ENCODE data around the gene ZNF84. TPM values are rescaled to one million over a fixed set of nuclear protein-coding genes. Genes with fewer than 3 reads are reported as not detected.

Gene ZNF84
- 10 to 100 TPM; 21.5 to 24.1 TPM for total RNA-seq

DNA sequence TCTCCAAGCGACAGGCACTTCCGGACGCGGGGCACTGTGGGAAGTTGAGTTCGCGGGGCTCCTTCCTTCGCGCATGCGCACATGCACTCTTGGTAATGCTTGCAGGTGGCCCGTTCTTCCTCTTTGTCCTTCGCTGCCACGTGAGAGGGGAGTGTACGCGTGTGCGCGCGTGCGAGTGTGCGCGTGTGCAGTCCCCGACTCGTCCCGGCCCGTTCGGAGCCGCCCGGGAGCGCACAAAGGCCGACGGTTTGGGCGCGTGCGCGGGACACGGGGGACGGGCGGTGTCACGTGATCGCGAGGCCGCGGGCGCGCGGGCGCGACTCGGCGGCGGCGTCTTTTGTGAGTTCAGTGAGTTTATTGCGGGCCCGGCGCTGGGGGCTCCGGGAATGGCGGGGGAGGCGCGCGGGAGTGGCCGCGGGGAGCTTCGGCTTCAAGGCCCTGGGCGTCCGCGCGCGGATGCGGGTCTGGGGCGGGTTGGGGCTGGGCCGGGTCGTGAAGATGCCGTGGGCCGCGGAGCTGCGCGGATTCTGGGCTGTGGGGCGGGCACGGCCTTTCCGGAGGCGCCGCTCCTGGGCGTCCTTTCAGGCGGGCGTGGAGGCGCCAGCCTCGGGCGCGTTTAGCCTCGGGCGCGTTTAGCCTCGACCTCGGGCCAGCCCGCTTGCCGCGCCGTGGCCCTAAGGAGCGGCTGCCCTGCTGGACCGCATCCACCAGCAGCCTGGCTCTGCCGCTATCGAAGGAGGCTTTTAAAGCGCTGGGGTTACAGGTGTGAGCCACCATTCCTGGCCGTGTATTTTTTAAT lies at the start of gene ZNF84:
ZNF84 (plus strand) TSS at position 303 of the 799 bp plus-strand sequence. CDS start 3,959 bp downstream, outside the sequence.
- CTCF ChIA-PET = interaction anchor here (1.1 kb wide), 1 partner anchor 45 kb away, joined by 3 read pairs; no protein-coding TSS in a partner anchor
- Mint-ChIP-seq H3K27me3 (no peaks in the 10 kb centered on the region), H3K4me3 (peak within 1 kb of the TSS; percentile 85), H3K4me1 (peaks cover 10% of the 10 kb centered on the region), H3K9me3 (ENCODE audit: low read depth) (peaks cover 44% of the 10 kb centered on the region), H3K36me3 (ENCODE audit: low read depth) (peaks cover 56% of the 10 kb centered on the region), H3K27ac (peak within 1 kb of the TSS; percentile 94)
- ATAC-seq = peak; percentile 97
- DNase-seq = peak; percentile 98
- POLR2A ChIA-PET = interaction anchor here (0.6 to 1.8 kb wide), 2 partner anchors 43 to 155 kb away, joined by 3 to 7 read pairs; no protein-coding TSS in a partner anchor
- intact Hi-C loops (cut with DNase I, micrococcal nuclease) = loop anchor here (1.0 to 2.0 kb wide), 10 partner anchors 43 to 327 kb away; partner anchors contain the start of genes ZNF10 (in 2 of the 2), ZNF140 (in 2 of the 2), ZNF26 (in 2 of the 2) and ZNF891 (in 2 of the 2)

DNA sequence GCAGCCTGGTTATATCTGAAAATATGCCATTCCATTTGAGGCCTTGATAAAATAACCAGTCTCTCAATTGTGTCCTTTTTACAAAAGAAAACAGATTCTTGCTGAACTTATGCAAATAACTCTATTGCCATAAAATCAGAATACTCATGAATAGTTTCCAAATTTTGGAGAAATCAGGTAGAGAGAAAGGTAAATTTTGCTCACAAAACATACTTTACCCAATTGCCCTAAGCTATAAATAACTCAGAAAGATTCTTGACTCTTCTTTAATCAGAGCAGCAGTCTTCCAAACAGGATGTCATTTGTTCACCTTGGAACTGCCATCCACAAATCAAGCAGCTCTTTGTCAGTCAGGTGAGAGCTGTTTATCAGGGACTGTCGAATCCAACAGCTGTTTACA lies 38.6 kb upstream of the ZNF84 start:
- ATAC-seq (no peak), DNase-seq (no peak)
- H3K27ac Mint-ChIP-seq = no peak overlapping the region
- ChIA-PET CTCF (interaction anchor here (1.2 kb wide), 1 partner anchor 15 kb away, joined by 4 read pairs; no protein-coding TSS in a partner anchor), POLR2A (no interaction called here)
- peaks cover 85% of the 10 kb centered on the region for H3K36me3 Mint-ChIP-seq (ENCODE audit: low read depth)
- H3K27me3 Mint-ChIP-seq = no peaks in the 10 kb centered on the region
- peaks cover 58% of the 10 kb centered on the region for H3K9me3 Mint-ChIP-seq (ENCODE audit: low read depth)
- intact Hi-C loops (cut with DNase I, micrococcal nuclease) = no loop called here
- H3K4me1 Mint-ChIP-seq = peaks cover 5% of the 10 kb centered on the region
- no peak overlapping the region for H3K4me3 Mint-ChIP-seq

DNA sequence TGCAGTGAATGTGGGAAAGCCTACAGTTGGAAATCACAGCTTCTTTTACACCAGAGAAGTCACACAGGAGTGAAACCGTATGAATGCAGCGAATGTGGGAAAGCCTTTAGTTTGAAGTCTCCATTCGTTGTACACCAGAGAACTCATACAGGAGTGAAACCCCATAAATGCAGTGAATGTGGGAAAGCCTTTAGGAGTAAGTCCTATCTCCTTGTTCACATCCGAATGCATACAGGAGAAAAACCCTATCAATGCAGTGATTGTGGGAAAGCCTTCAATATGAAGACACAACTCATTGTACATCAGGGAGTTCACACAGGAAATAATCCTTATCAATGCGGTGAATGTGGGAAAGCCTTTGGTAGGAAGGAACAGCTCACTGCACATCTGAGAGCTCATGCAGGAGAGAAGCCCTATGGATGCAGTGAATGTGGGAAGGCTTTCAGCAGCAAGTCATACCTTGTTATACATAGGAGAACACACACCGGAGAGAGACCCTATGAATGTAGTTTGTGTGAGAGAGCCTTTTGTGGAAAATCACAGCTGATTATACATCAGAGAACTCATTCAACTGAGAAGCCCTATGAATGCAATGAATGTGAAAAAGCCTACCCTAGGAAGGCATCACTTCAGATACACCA lies 26.5 kb upstream of the ZNF84 start:
- ChIA-PET CTCF (interaction anchor here (1.9 kb wide), 1 partner anchor 22 kb away, joined by 4 read pairs; no protein-coding TSS in a partner anchor), POLR2A (interaction anchor here (1.5 kb wide), 1 partner anchor 119 kb away, joined by 4 read pairs; the partner anchor contains the start of gene ZNF891)
- peaks cover 56% of the 10 kb centered on the region for H3K9me3 Mint-ChIP-seq (ENCODE audit: low read depth)
- H3K27ac Mint-ChIP-seq = no peak overlapping the region
- ATAC-seq (no peak), DNase-seq (no peak)
- no peaks in the 10 kb centered on the region for H3K27me3 Mint-ChIP-seq
- intact Hi-C loops (cut with DNase I, micrococcal nuclease) = loop anchor here in 1 of 2 experiments (5.0 kb wide), 1 partner anchor 83 kb away; no protein-coding TSS in a partner anchor
- no peaks in the 10 kb centered on the region for H3K4me1 Mint-ChIP-seq
- peaks cover 94% of the 10 kb centered on the region for H3K36me3 Mint-ChIP-seq (ENCODE audit: low read depth)
- no peak overlapping the region for H3K4me3 Mint-ChIP-seq

DNA sequence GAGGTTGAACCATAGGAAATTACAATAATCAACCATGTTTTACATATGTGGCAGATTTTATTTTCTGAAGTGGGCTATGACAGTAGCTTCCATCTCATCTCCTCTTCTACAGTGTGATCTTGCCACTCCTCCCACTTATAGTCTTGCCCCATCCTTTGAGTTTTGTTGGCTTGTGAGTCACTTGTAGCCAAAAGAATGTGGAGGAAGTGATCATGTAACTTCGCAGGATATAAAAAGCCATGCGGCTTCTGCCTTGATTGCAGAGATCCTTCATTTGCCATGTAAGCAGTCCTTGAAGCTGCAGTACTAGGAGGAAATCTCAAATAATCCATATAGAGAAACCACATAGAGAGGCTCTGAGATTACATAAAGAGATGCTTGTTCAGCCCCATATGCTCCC lies 13.7 kb upstream of the ZNF84 start:
- DNase-seq (no peak), ATAC-seq (no peak)
- Mint-ChIP-seq H3K36me3 (ENCODE audit: low read depth) (peaks cover 22% of the 10 kb centered on the region), H3K27me3 (no peaks in the 10 kb centered on the region), H3K4me1 (no peaks in the 10 kb centered on the region), H3K9me3 (ENCODE audit: low read depth) (peaks cover 53% of the 10 kb centered on the region), H3K4me3 (no peak overlapping the region), H3K27ac (no peak overlapping the region)
- intact Hi-C loops (cut with DNase I, micrococcal nuclease) = no loop called here
- POLR2A ChIA-PET = no interaction called here
- CTCF ChIA-PET = no interaction called here

DNA sequence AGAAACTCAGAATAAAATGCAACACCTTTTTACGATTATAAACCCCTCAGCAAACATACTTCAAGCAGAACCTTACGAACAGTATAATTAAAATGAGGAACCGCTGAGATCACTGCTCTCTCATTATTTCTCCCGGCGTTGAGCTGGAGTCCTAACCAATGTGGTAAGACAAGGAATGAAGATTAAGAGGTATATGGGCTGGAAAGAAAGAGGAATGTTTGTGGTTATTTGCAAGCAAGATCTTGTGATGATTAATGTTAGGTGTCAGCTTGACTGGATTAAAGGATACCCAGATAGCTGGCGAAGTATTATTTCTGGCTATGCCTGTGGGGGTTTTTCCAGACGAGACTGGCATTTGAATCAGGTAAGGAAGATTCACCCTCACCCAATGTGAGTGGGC lies 10.3 kb upstream of the ZNF84 start:
- H3K36me3 Mint-ChIP-seq (ENCODE audit: low read depth) = peaks cover 2% of the 10 kb centered on the region
- peaks cover 52% of the 10 kb centered on the region for H3K9me3 Mint-ChIP-seq (ENCODE audit: low read depth)
- ATAC-seq (no peak), DNase-seq (no peak)
- CTCF ChIA-PET = no interaction called here
- POLR2A ChIA-PET = no interaction called here
- intact Hi-C loops (cut with DNase I, micrococcal nuclease) = no loop called here
- H3K4me1 Mint-ChIP-seq = no peaks in the 10 kb centered on the region
- no peak overlapping the region for H3K4me3 Mint-ChIP-seq
- no peak overlapping the region for H3K27ac Mint-ChIP-seq
- H3K27me3 Mint-ChIP-seq = no peaks in the 10 kb centered on the region

DNA sequence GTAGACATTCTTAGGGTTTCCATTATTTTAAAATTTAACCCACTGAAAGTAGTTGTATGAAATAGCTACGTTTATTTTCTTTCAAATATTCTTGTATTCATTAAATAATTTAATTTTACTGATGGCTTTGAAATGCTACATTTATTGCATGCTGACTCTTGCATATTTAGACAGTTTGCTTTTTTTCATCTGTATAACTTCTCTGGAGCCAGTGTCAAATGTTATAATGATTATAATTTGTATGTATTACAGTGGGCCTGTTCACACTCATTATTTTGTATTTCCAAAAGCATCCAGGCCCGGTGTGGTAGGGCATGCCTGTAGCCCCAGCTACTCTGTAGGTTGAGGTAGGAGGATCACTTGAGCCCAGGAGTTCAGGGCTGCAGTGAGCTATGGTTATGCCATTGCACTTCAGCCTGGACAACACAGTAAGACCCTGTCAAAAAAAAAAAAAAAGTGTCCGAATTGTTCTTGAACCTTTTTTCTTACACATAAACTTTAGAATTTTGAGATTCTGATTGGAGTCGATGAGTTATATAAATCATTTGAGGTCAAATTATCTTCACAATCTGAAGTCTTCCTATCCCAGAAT lies 905 bp downstream of the ZNF84 start:
- H3K9me3 Mint-ChIP-seq (ENCODE audit: low read depth) = peaks cover 48% of the 10 kb centered on the region

DNA sequence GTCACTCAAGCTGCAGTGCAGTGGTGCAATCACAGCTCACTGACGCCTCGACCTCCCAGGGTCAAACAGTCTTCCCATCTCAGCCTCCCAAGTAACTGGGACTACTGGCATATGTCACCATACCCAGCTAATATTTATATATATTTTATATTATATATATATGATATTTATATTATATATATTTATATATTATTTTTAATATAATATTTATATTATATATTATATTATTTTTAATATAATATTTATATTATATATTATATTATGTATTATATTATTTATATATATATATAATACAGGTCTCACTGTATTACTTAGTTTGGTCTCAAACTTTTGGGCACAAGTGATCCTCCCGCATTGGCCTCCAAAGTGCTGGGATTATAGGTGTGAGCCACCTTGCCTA lies 9.4 kb downstream of the ZNF84 start:
- Mint-ChIP-seq H3K27me3 (no peaks in the 10 kb centered on the region), H3K4me1 (no peaks in the 10 kb centered on the region), H3K27ac (no peak overlapping the region), H3K36me3 (ENCODE audit: low read depth) (peaks cover 97% of the 10 kb centered on the region), H3K4me3 (no peak overlapping the region), H3K9me3 (ENCODE audit: low read depth) (peaks cover 64% of the 10 kb centered on the region)
- intact Hi-C loops (cut with DNase I, micrococcal nuclease) = no loop called here
- ChIA-PET CTCF (no interaction called here), POLR2A (no interaction called here)
- DNase-seq (no peak), ATAC-seq (no peak)

More for the DNA sequence above, 905 bp downstream of the ZNF84 start:
- Mint-ChIP-seq H3K36me3 (ENCODE audit: low read depth) (peaks cover 64% of the 10 kb centered on the region), H3K4me3 (peak overlapping the region; percentile 85), H3K27ac (peak overlapping the region; percentile 94), H3K27me3 (no peaks in the 10 kb centered on the region), H3K4me1 (peaks cover 10% of the 10 kb centered on the region)
- ATAC-seq (no peak), DNase-seq (no peak)
- POLR2A ChIA-PET = interaction anchor here (0.7 to 1.8 kb wide), 2 partner anchors 42 to 758 kb away, joined by 3 to 7 read pairs; no protein-coding TSS in a partner anchor
- intact Hi-C loops (cut with DNase I, micrococcal nuclease) = no loop called here
- CTCF ChIA-PET = interaction anchor here (0.7 to 1.1 kb wide), 4 partner anchors 8 to 213 kb away, joined by 3 read pairs; no protein-coding TSS in a partner anchor

DNA sequence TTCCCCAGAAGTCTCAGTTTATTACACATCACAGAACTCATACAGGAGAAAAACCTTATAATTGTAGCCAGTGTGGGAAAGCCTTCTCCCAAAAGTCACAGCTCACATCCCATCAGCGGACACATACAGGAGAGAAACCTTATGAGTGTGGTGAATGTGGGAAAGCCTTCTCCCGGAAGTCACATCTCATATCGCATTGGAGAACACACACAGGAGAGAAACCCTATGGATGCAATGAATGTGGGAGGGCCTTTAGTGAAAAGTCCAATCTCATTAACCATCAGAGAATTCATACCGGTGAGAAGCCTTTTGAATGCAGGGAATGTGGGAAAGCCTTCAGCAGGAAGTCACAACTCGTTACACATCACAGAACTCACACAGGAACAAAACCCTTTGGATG lies 20.1 kb downstream of the ZNF84 start:
- Mint-ChIP-seq H3K36me3 (ENCODE audit: low read depth) (peaks cover 67% of the 10 kb centered on the region), H3K4me1 (no peaks in the 10 kb centered on the region), H3K4me3 (peak overlapping the region; percentile 23), H3K27ac (no peak overlapping the region), H3K9me3 (ENCODE audit: low read depth) (peaks cover 57% of the 10 kb centered on the region), H3K27me3 (no peaks in the 10 kb centered on the region)
- no peak for DNase-seq
- ChIA-PET POLR2A (no interaction called here), CTCF (interaction anchor here (1.0 to 1.4 kb wide), 2 partner anchors 11 to 49 kb away, joined by 3 to 5 read pairs; no protein-coding TSS in a partner anchor)
- intact Hi-C loops (cut with DNase I, micrococcal nuclease) = loop anchor here in 1 of 2 experiments (5.0 kb wide), 3 partner anchors 50 to 130 kb away; no protein-coding TSS in a partner anchor
- no peak for ATAC-seq

DNA sequence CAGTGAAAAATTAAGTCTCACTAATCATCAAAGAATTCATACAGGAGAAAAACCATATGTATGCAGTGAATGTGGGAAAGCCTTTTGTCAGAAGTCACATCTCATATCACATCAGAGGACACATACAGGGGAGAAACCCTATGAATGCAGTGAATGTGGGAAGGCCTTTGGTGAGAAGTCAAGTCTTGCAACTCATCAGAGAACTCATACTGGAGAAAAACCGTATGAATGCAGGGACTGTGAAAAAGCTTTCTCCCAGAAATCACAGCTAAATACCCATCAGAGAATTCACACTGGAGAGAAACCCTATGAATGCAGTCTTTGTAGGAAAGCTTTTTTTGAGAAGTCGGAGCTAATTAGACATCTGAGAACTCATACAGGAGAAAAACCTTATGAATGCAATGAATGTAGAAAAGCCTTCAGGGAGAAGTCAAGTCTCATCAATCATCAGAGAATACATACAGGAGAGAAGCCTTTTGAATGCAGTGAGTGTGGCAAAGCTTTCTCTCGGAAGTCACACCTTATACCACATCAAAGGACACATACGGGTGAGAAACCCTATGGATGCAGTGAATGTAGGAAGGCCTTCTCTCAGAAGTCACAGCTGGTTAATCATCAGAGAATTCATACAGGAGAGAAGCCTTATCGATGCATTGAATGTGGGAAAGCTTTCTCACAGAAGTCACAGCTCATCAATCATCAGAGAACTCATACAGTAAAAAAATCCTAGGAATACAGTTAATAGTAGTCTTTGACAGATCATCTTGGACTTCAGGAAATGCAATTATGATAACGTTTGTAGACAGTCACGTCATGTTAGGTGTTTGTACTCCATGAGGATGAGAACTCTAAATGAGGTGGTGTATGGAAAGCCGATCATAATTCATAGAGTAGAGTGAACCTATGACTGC lies 21.1 kb downstream of the ZNF84 start:
- H3K4me1 Mint-ChIP-seq = no peaks in the 10 kb centered on the region
- no peaks in the 10 kb centered on the region for H3K27me3 Mint-ChIP-seq
- intact Hi-C loops (cut with DNase I, micrococcal nuclease) = loop anchor here in 1 of 2 experiments (5.0 kb wide), 3 partner anchors 49 to 131 kb away; no protein-coding TSS in a partner anchor
- peaks cover 66% of the 10 kb centered on the region for H3K36me3 Mint-ChIP-seq (ENCODE audit: low read depth)
- no peak overlapping the region for H3K4me3 Mint-ChIP-seq
- H3K27ac Mint-ChIP-seq = no peak overlapping the region
- CTCF ChIA-PET = interaction anchor here (0.8 to 1.0 kb wide), 2 partner anchors 48 to 144 kb away, joined by 3 read pairs; no protein-coding TSS in a partner anchor
- H3K9me3 Mint-ChIP-seq (ENCODE audit: low read depth) = peaks cover 60% of the 10 kb centered on the region
- POLR2A ChIA-PET = no interaction called here
- ATAC-seq (no peak), DNase-seq (no peak)

DNA sequence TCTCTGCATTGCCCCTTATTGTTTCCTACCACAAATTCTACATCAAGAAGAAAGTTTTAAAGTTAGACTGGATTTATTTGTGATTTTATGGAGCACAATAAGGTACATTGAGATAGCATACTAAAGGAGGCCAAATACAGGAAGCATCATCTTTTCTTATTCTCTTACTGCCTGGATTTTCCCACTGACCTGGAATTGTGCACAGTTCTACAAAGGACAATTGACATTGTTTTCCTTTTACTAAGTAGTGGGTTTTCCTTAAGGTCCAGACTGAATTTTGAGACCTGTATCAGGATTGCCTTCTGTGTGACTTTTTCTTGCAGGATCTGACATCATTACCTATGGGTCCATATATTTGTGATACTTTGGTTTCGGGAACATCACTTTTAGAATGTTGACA lies 24.6 kb downstream of the ZNF84 start:
- H3K4me1 Mint-ChIP-seq = no peaks in the 10 kb centered on the region
- H3K4me3 Mint-ChIP-seq = no peak overlapping the region
- no peak for DNase-seq
- no peaks in the 10 kb centered on the region for H3K27me3 Mint-ChIP-seq
- ChIA-PET POLR2A (no interaction called here), CTCF (no interaction called here)
- H3K9me3 Mint-ChIP-seq (ENCODE audit: low read depth) = peaks cover 73% of the 10 kb centered on the region
- no peak overlapping the region for H3K27ac Mint-ChIP-seq
- H3K36me3 Mint-ChIP-seq (ENCODE audit: low read depth) = peaks cover 59% of the 10 kb centered on the region
- ATAC-seq = no peak
- intact Hi-C loops (cut with DNase I, micrococcal nuclease) = no loop called here
